Left renal pelvis (tissue), 4 donors: ENCODE results near the gene PRDM1. TPM values are rescaled to one million over a fixed set of nuclear protein-coding genes. Genes with fewer than 3 reads are reported as not detected.

ENCODE experiments used
- DNase-seq, 4 donors: peaks; one replicate each; pipeline ENCODE4 v3.0.0-alpha.2; 2013; ENCODE audit warnings: low read depth in 4 of 4, low spot score in 3 of 4
- polyA plus RNA-seq, 4 donors: library from polyadenylated mRNA; unstranded; fragments of 120-200 nt; gene quantifications; one replicate each; pipeline ENCODE4 v1.2.1, GENCODE V29; 2013; ENCODE audit not compliant: insufficient read length in 4 of 4

PRDM1 gene
- polyA plus RNA-seq, 4 donors = 2.2 to 3.8 (median 3.1) TPM

- DNase-seq = peak in 3 of 4 donors; percentile 48 to 73 (median 63)
Observed at GRCh38 chr6:106069478-106069877, 16.7 kb upstream of the PRDM1 start.

GRCh38 chr6:106070636-106071035, 15.5 kb upstream of the PRDM1 start:
- DNase-seq = no peak

- DNase-seq = no peak
Observed at GRCh38 chr6:106072501-106073090, 13.5 kb upstream of the PRDM1 start.

- DNase-seq = no peak
Observed at GRCh38 chr6:106074146-106074545, 12.0 kb upstream of the PRDM1 start.

GRCh38 chr6:106076139-106076538, 10.0 kb upstream of the PRDM1 start:
- DNase-seq = no peak

- DNase-seq = no peak
Observed at GRCh38 chr6:106077170-106077569, 9.0 kb upstream of the PRDM1 start.

- no peak for DNase-seq
Observed at GRCh38 chr6:106077881-106078280, 8.3 kb upstream of the PRDM1 start.

- DNase-seq = no peak
Observed at GRCh38 chr6:106079961-106080762, 6.0 kb upstream of the PRDM1 start.

- DNase-seq = no peak
Observed at GRCh38 chr6:106080763-106081095, 5.4 kb upstream of the PRDM1 start.

GRCh38 chr6:106081715-106082114, 4.4 kb upstream of the PRDM1 start:
- DNase-seq = no peak

- DNase-seq = no peak
Observed at GRCh38 chr6:106082735-106083398, 3.3 kb upstream of the PRDM1 start.

- no peak for DNase-seq
Observed at GRCh38 chr6:106083618-106084017, 2.5 kb upstream of the PRDM1 start.

GRCh38 chr6:106084106-106084988, 1.8 kb upstream of the PRDM1 start:
- DNase-seq = no peak

- no peak for DNase-seq
Observed at GRCh38 chr6:106084989-106085691, 996 bp upstream of the PRDM1 start.

GRCh38 chr6:106085692-106085983, 498 bp upstream of the PRDM1 start:
- no peak for DNase-seq

- no peak for DNase-seq
Observed at GRCh38 chr6:106086814-106087175, 659 bp downstream of the PRDM1 start.

- no peak for DNase-seq
Observed at GRCh38 chr6:106087548-106088325, 1.6 kb downstream of the PRDM1 start.

GRCh38 chr6:106090001-106090400, 3.9 kb downstream of the PRDM1 start:
- no peak for DNase-seq

- DNase-seq = no peak
Observed at GRCh38 chr6:106092279-106092678, 6.1 kb downstream of the PRDM1 start.
